Measurements from ENCODE around the gene GPHN. TPM values are rescaled to one million over a fixed set of nuclear protein-coding genes. Genes with fewer than 3 reads are reported as not detected.

GPHN gene
- total and polyA plus RNA-seq, 2 donors from 2014 or later: 35.4 to 62.0 TPM

- H3K27ac ChIP-seq (ENCODE audit: low read depth in 2 of 2, low read length in 2 of 2): no peak overlapping the region
- H3K4me3 ChIP-seq (ENCODE audit: low read length in 3 of 3): no peak overlapping the region
- H3K36me3 ChIP-seq (ENCODE audit: control insufficient read depth in 2 of 3, insufficient read depth in 3 of 3, low read length in 3 of 3): no peaks in the 10 kb centered on the region
- peaks cover 0 to 2% (median 0%) of the 10 kb centered on the region in 3 donors for H3K4me1 ChIP-seq (ENCODE audit: control insufficient read depth in 2 of 3, insufficient read depth in 2 of 3, low read depth in 1 of 3, low read length in 3 of 3)
- H3K9me3 ChIP-seq (ENCODE audit: control insufficient read depth in 2 of 3, insufficient read depth in 1 of 3, low read length in 3 of 3): no peaks in the 10 kb centered on the region
- intact Hi-C loops (cut with DNase I): no loop called here
- TF ChIP-seq, protein P1, sequence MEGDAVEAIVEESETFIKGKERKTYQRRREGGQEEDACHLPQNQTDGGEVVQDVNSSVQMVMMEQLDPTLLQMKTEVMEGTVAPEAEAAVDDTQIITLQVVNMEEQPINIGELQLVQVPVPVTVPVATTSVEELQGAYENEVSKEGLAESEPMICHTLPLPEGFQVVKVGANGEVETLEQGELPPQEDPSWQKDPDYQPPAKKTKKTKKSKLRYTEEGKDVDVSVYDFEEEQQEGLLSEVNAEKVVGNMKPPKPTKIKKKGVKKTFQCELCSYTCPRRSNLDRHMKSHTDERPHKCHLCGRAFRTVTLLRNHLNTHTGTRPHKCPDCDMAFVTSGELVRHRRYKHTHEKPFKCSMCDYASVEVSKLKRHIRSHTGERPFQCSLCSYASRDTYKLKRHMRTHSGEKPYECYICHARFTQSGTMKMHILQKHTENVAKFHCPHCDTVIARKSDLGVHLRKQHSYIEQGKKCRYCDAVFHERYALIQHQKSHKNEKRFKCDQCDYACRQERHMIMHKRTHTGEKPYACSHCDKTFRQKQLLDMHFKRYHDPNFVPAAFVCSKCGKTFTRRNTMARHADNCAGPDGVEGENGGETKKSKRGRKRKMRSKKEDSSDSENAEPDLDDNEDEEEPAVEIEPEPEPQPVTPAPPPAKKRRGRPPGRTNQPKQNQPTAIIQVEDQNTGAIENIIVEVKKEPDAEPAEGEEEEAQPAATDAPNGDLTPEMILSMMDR (IDR thresholded peaks at IDR 0.05; ENCODE audit: borderline replicate concordance, extremely low read depth, insufficient read depth): no peak
- no peak for DNase-seq
- H3K9ac ChIP-seq (ENCODE audit: low read length in 3 of 3): no peak overlapping the region
- FAIRE-seq: no peak
- H3K27me3 ChIP-seq (ENCODE audit: control insufficient read depth, insufficient read depth, low read length): no peaks in the 10 kb centered on the region
These were observed 335.1 kb downstream of the GPHN start for GRCh38 chr14:66842911-66843512.

- no peaks in the 10 kb centered on the region for H3K4me1 ChIP-seq (ENCODE audit: control insufficient read depth in 2 of 3, insufficient read depth in 2 of 3, low read depth in 1 of 3, low read length in 3 of 3)
- DNase-seq (no peak), FAIRE-seq (no peak)
- H3K4me3 ChIP-seq (ENCODE audit: low read length in 3 of 3): no peak overlapping the region
- no peak overlapping the region for H3K9ac ChIP-seq (ENCODE audit: low read length in 3 of 3)
- H3K9me3 ChIP-seq (ENCODE audit: control insufficient read depth in 2 of 3, insufficient read depth in 1 of 3, low read length in 3 of 3): no peaks in the 10 kb centered on the region
- H3K27me3 ChIP-seq (ENCODE audit: control insufficient read depth, insufficient read depth, low read length): no peaks in the 10 kb centered on the region
- H3K36me3 ChIP-seq (ENCODE audit: control insufficient read depth in 2 of 3, insufficient read depth in 3 of 3, low read length in 3 of 3): no peaks in the 10 kb centered on the region
- H3K27ac ChIP-seq (ENCODE audit: low read depth in 2 of 2, low read length in 2 of 2): no peak overlapping the region
- intact Hi-C loops (cut with DNase I): no loop called here
- TF ChIP-seq, protein P1 (IDR thresholded peaks at IDR 0.05; ENCODE audit: borderline replicate concordance, extremely low read depth, insufficient read depth): no peak
These were observed 342.4 kb downstream of the GPHN start for GRCh38 chr14:66850258-66850888.

GRCh38 chr14:66853311-66853710, 345.4 kb downstream of the GPHN start:
- no peak overlapping the region for H3K27ac ChIP-seq (ENCODE audit: low read depth in 2 of 2, low read length in 2 of 2)
- TF ChIP-seq, protein P1 (IDR thresholded peaks at IDR 0.05; ENCODE audit: borderline replicate concordance, extremely low read depth, insufficient read depth): no peak
- no peak for FAIRE-seq

More at GRCh38 chr14:66853311-66853710, 345.4 kb downstream of the GPHN start:
- H3K4me3 ChIP-seq (ENCODE audit: low read length in 3 of 3): no peak overlapping the region
- H3K9ac ChIP-seq (ENCODE audit: low read length in 3 of 3): no peak overlapping the region
- H3K36me3 ChIP-seq (ENCODE audit: control insufficient read depth in 2 of 3, insufficient read depth in 3 of 3, low read length in 3 of 3): no peaks in the 10 kb centered on the region
- no peak for DNase-seq
- no peaks in the 10 kb centered on the region for H3K27me3 ChIP-seq (ENCODE audit: control insufficient read depth, insufficient read depth, low read length)
- no peaks in the 10 kb centered on the region for H3K9me3 ChIP-seq (ENCODE audit: control insufficient read depth in 2 of 3, insufficient read depth in 1 of 3, low read length in 3 of 3)
- intact Hi-C loops (cut with DNase I): no loop called here
- no peaks in the 10 kb centered on the region for H3K4me1 ChIP-seq (ENCODE audit: control insufficient read depth in 2 of 3, insufficient read depth in 2 of 3, low read depth in 1 of 3, low read length in 3 of 3)

All from kidney (tissue), 14 donors.